NB4 (cell line): ENCODE data around the gene CRHR2.

Experiments
- DNase-seq: peaks from one replicate; pipeline ENCODE4 v3.0.0; 2010; ENCODE audit warnings: low read depth
- H3K4me3 ChIP-seq: one replicate; pipeline ENCODE4 v1.5.1; 2011; ENCODE audit warnings: mild to moderate bottlenecking, low read depth, low read length, moderate library complexity
- CTCF ChIP-seq: IDR thresholded peaks from one replicate; pipeline ENCODE4 v1.5.1; 2012; ENCODE audit warnings: low read depth, low read length
- MAX ChIP-seq: IDR thresholded peaks from 2 replicates; pipeline ENCODE4 v1.6.1; 2011; ENCODE audit warnings: low read depth, low read length
- MYC ChIP-seq: IDR thresholded peaks from 2 replicates; pipeline ENCODE4 v1.6.1; 2011; ENCODE audit warnings: low read depth, low read length
- POLR2A ChIP-seq: IDR thresholded peaks from 2 replicates; pipeline ENCODE4 v1.6.1; 2011; ENCODE audit warnings: mild to moderate bottlenecking; ENCODE audit not compliant: insufficient read length; ENCODE audit errors: extremely low read depth

The CRHR2 gene

GRCh38 chr7:30682212-30683083, at the start of gene CRHR2:
TSS of gene CRHR2 (minus strand) at chr7:30682456. CDS start at chr7:30682280, 176 bp downstream.
- H3K4me3 ChIP-seq: no peak within 1 kb of the TSS
- TF ChIP-seq CTCF (peak; percentile 24), POLR2A (no peak)
- DNase-seq: no peak

GRCh38 chr7:30731581-30731980, 49.3 kb upstream of the CRHR2 start:
- no peak for DNase-seq
- TF ChIP-seq POLR2A (no peak), MAX (peak; percentile 86), MYC (peak; percentile 42; the same call in 1 of the 2 replicates)

GRCh38 chr7:30730996-30731395, 48.7 kb upstream of the CRHR2 start:
- no peak overlapping the region for H3K4me3 ChIP-seq
- DNase-seq: no peak
- TF ChIP-seq CTCF (no peak), MYC (no peak), MAX (no peak), POLR2A (no peak)

More at GRCh38 chr7:30731581-30731980, 49.3 kb upstream of the CRHR2 start:
- no peak overlapping the region for H3K4me3 ChIP-seq

- TF ChIP-seq MYC: no peak
- H3K4me3 ChIP-seq: no peak overlapping the region
- DNase-seq: no peak
These were observed 47.8 kb upstream of the CRHR2 start for GRCh38 chr7:30730097-30730496.

- no peak overlapping the region for H3K4me3 ChIP-seq
- TF ChIP-seq CTCF: no peak
- no peak for TF ChIP-seq MYC
- no peak for TF ChIP-seq MAX
- TF ChIP-seq POLR2A: no peak
These were observed 47.4 kb upstream of the CRHR2 start for GRCh38 chr7:30729642-30730041.

GRCh38 chr7:30728591-30729100, 46.4 kb upstream of the CRHR2 start:
- peak; percentile 46 for DNase-seq
- TF ChIP-seq MAX (no peak), MYC (no peak), CTCF (no peak), POLR2A (no peak)
- H3K4me3 ChIP-seq: no peak overlapping the region

More at GRCh38 chr7:30729642-30730041, 47.4 kb upstream of the CRHR2 start:
- no peak for DNase-seq
